NCI-H446 treated with DMSO at 0.1 percent for 48 hours (cell line): ENCODE results near the gene CNN3.

Experiments
- DNase-seq: peaks from one replicate; lab custom pipeline; 2025; lab: John Stamatoyannopoulos, UW

CNN3 gene

DNA sequence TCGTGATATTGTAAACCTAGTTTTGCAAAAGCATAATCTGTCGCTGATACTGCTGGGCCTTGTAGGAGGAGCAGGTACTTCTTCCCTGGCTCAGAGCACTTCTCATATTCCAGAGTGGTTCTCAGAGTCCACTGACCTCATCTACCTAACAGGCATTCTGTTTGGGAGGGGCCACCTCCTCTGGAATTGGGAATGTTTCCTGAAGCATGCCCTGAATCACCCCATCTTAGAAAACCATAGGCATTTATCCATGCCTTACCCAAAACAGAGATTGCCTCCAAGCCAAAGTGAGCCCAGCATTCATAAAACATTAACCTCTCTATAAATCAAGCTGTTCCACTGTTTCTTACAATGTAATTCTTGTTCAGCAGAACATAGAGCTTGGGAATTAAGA is 71.6 kb downstream of the CNN3 start:
- DNase-seq, result no peak

DNA sequence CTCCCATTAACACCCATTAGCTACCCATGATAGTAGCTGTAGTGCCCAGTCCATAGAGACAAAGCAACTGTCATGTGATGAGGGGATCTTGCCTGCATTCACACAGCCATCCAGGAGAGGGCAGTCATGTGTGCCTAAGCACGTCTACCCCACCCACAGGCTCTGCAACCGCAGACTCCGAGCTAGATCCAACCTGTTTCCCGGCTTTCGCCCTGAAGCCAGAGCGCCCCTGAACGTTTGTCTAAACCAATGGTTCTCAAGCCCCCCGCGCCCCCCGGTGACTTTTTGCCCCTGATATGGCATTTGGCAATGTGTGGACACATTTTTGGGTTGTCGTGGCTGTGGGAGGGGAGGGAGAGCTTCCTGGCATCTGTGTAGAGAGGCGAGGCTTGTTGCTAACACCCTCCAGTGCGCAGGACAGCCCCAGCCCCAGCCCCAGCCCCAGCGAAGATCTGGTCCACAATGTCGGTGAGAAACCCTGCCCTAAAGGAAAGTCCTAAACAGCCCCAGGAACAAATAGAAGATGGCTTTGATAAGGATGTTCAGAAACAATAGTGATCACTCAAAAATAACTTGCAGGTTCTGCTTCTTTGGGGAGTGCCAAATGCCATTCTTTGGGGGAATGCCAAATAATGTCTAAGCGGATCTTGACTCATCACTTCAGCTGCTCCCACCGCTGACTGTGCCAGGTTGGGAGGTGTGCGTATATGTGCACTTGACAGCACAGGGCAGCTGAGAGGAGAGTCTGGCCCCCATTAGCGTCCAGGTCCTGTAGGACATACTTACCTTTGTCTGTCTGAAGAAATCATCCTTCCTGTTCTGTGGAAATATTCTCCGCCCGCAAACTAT is 72.2 kb downstream of the CNN3 start:
- DNase-seq, result peak; percentile 83

DNA sequence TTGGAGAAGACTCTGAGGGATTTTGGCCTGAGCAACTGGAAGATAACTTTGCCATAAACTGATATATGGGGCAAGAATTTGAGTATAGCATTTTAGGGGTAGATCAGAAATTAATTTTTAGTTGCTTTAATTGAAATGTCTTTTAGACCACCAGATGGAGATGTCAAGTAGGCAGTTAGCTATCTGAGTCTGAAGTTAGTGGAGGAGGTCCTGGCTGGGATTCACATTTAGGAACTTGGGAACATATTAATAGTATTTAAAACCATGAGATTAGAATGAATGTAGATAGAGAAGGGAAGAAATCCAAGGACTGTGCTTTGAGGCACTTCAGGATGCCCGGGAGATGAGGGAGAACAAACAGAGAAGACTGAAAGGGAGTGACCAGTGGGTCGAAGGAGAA is 74.1 kb downstream of the CNN3 start:
- no peak for DNase-seq

DNA sequence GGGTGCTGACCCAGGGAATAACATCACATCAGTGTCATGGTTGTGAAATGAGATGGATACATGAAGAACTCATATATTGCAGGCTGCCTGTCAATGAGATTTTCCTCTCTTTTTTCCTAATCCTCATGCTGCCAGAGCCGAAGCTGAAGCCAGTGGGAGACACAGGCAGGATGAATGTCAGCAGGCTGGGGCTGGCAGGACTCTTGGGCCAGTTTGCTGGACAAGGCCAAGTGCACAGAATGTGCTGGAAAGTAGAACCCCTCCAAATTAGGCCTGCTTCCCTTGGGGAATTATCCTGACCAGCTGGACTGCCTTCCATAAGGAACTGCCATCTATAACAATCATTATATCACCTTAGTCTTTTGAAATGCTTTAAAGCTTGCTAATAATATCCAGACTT is 75.3 kb downstream of the CNN3 start:
- DNase-seq, result no peak
